Lung (tissue), 12 donors: ENCODE measurements around the gene AP5S1. TPM values are rescaled to one million over a fixed set of nuclear protein-coding genes. Genes with fewer than 3 reads are reported as not detected.

Source experiments
- ATAC-seq: fragments of 200-7000 bp; cut with Tn5 transposase; one replicate; pipeline ENCODE4 v1.9.1; 2020; ENCODE audit warnings: moderate number of reproducible peaks; ENCODE audit not compliant: insufficient read depth, low FRiP score
- DNase-seq, 3 donors: peaks; one replicate each; pipeline ENCODE4 v3.0.0-alpha.2; 2013 to 2017
- H3K27ac ChIP-seq, 2 donors: one replicate each; pipeline ENCODE4 v1.5.1; 2013; ENCODE audit warnings: mild to moderate bottlenecking in 2 of 2, moderate library complexity in 2 of 2, control low read depth in 1 of 2, inconsistent platforms in 1 of 2, low read depth in 1 of 2, low read length in 1 of 2
- H3K27me3 ChIP-seq, 3 donors: one replicate each; pipeline ENCODE4 v1.5.1; 2013; ENCODE audit warnings: low read length in 2 of 3; ENCODE audit not compliant: control insufficient read depth in 3 of 3, insufficient read depth in 3 of 3
- H3K36me3 ChIP-seq, 4 donors: one replicate each; pipeline ENCODE4 v1.5.1; 2013; ENCODE audit warnings: low read length in 4 of 4, mild to moderate bottlenecking in 1 of 4, moderate library complexity in 1 of 4; ENCODE audit not compliant: control insufficient read depth in 4 of 4, insufficient read depth in 4 of 4
- H3K4me1 ChIP-seq, 5 donors: one replicate each; pipeline ENCODE4 v1.5.1; 2013; ENCODE audit warnings: low read length in 5 of 5, mild to moderate bottlenecking in 2 of 5, moderate library complexity in 1 of 5; ENCODE audit not compliant: control insufficient read depth in 5 of 5, insufficient read depth in 5 of 5
- H3K4me3 ChIP-seq: one replicate; pipeline ENCODE4 v1.5.1; 2013; ENCODE audit warnings: mild to moderate bottlenecking, control low read depth, moderate library complexity
- H3K9ac ChIP-seq, 2 donors: one replicate each; pipeline ENCODE4 v1.5.1; 2013; ENCODE audit warnings: low read length in 2 of 2, control low read depth in 1 of 2; ENCODE audit not compliant: insufficient read depth in 1 of 2
- H3K9me3 ChIP-seq, 4 donors: one replicate each; pipeline ENCODE4 v1.5.1; 2013; ENCODE audit warnings: low read length in 3 of 4, mild to moderate bottlenecking in 1 of 4, moderate library complexity in 1 of 4; ENCODE audit not compliant: control insufficient read depth in 4 of 4, insufficient read depth in 3 of 4
- WGBS, 2 donors: extraction: QIAGEN DNeasy Blood & Tissue Kit; methylation state at CpG; one replicate each; pipeline ENCODE4 v1.1.7; 2013; 5-methylcytosine and 5-hydroxymethylcytosine counted together
- polyA plus RNA-seq, 2 donors: library from polyadenylated mRNA; stranded (reverse); fragments of 200-250 nt; gene quantifications; one replicate each; pipeline ENCODE4 v1.2.1, GENCODE V29; 2013
- total RNA-seq, 2 donors: library from RNA; depleted of rRNA in 1 of 2; stranded (reverse); fragments of >200 nt in 1 of 2; gene quantifications; one replicate each; pipeline ENCODE4 v1.2.1, GENCODE V29; 2014 to 2021
- TF ChIP-seq, protein P1 (sequence below): IDR thresholded peaks from 2 replicates; pipeline ENCODE4 v1.5.1; 2012; ENCODE audit warnings: mild to moderate bottlenecking; ENCODE audit errors: control extremely low read depth, extremely low read depth
- donor health status: control.
- donor health status: control.
- donor health status: Bipolar disorder and iron deficiency.
- donor health status: healthy.
- donor health status: DM: yes; HTN: yes; CAD: no.

The AP5S1 gene
- total and polyA plus RNA-seq, 4 donors, result 8.1 to 20.7 (median 11.9) TPM

DNA sequence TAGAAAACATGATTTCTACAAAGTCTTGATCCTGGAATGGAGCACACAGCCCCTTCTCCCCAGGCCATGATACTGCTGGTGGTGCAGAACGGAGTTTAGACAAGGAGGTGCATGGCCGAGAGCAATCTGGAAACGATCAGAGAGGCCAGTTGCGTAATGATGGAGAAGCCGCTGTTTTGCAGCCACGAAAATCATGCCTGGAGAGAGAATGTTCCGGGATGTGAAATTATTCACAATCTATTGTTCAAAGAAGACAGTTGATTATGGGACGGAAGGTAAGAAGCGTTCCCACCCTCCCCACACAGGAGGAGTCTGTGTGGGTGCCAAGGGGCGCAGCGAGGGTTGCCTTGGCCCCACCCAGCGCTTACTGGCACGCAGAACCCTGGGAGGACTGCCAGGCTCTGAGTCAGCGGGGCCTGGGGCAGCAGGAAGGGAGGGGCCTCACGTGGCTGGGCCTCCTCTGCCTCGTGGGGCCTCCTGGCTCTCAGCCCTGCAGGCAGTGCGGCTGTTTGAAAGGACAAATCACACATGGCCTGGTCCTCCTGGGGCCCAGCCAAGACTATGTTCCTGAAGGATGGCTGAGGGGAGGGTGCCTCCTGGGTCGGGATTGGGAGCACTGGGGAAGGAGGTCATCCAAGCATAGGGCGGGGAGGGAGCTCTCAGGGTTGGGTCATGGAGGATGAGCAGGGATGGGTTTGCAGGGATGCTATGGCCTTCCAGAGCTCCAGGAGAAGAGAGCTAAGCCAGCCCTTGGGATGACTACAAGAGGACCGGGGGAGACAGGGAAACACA lies 8.7 kb upstream of the AP5S1 start:
- 4 to 7% methylated on average over 20 of the region's 20 CpGs for WGBS, 2 donors
- peak overlapping the region; percentile 82 to 94 for H3K27ac ChIP-seq
- no peaks in the 10 kb centered on the region for H3K9me3 ChIP-seq
- no peaks in the 10 kb centered on the region for H3K27me3 ChIP-seq
- H3K9ac ChIP-seq, result peak overlapping the region in 1 of 2 donors; percentile 97
- DNase-seq (peak; percentile 99 to 100 (median 99)), ATAC-seq (peak; percentile 76)
- TF ChIP-seq, protein P1, sequence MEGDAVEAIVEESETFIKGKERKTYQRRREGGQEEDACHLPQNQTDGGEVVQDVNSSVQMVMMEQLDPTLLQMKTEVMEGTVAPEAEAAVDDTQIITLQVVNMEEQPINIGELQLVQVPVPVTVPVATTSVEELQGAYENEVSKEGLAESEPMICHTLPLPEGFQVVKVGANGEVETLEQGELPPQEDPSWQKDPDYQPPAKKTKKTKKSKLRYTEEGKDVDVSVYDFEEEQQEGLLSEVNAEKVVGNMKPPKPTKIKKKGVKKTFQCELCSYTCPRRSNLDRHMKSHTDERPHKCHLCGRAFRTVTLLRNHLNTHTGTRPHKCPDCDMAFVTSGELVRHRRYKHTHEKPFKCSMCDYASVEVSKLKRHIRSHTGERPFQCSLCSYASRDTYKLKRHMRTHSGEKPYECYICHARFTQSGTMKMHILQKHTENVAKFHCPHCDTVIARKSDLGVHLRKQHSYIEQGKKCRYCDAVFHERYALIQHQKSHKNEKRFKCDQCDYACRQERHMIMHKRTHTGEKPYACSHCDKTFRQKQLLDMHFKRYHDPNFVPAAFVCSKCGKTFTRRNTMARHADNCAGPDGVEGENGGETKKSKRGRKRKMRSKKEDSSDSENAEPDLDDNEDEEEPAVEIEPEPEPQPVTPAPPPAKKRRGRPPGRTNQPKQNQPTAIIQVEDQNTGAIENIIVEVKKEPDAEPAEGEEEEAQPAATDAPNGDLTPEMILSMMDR, result no peak
- no peaks in the 10 kb centered on the region for H3K36me3 ChIP-seq
- H3K4me3 ChIP-seq, result peak overlapping the region; percentile 37
- H3K4me1 ChIP-seq, result peaks cover 9 to 57% (median 25%) of the 10 kb centered on the region in 5 donors

DNA sequence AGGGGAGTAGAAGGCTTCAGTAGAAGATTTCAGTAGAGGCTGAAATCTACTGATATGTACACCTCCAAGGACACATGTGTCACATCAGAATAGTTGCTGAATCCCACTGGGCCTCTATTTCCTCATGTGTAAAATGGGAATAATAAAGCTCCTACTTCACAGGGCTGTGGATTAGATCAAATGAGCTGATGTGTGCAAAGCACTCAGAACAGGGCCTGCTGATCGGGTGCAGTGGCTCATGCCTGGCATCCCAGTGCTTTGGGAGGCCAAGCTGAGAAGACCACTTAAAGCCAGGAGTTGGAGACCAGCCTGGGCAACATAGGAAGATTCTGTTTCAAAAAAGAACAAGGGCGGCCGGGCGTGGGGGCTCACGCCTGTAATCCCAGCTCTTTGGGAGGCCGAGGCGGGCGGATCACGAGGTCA lies 8.1 kb upstream of the AP5S1 start:
- peak overlapping the region in 1 of 2 donors; percentile 20 for H3K9ac ChIP-seq
- H3K27me3 ChIP-seq, result no peaks in the 10 kb centered on the region
- H3K36me3 ChIP-seq, result no peaks in the 10 kb centered on the region
- H3K9me3 ChIP-seq, result no peaks in the 10 kb centered on the region
- H3K4me1 ChIP-seq, result peaks cover 9 to 51% (median 20%) of the 10 kb centered on the region in 5 donors
- ATAC-seq (no peak), DNase-seq (no peak)
- 88 to 90% methylated on average over 8 to 9 of the region's 9 CpGs for WGBS, 2 donors
- H3K4me3 ChIP-seq, result no peak overlapping the region
- peak overlapping the region; percentile 75 to 94 for H3K27ac ChIP-seq
- TF ChIP-seq, protein P1, result no peak

DNA sequence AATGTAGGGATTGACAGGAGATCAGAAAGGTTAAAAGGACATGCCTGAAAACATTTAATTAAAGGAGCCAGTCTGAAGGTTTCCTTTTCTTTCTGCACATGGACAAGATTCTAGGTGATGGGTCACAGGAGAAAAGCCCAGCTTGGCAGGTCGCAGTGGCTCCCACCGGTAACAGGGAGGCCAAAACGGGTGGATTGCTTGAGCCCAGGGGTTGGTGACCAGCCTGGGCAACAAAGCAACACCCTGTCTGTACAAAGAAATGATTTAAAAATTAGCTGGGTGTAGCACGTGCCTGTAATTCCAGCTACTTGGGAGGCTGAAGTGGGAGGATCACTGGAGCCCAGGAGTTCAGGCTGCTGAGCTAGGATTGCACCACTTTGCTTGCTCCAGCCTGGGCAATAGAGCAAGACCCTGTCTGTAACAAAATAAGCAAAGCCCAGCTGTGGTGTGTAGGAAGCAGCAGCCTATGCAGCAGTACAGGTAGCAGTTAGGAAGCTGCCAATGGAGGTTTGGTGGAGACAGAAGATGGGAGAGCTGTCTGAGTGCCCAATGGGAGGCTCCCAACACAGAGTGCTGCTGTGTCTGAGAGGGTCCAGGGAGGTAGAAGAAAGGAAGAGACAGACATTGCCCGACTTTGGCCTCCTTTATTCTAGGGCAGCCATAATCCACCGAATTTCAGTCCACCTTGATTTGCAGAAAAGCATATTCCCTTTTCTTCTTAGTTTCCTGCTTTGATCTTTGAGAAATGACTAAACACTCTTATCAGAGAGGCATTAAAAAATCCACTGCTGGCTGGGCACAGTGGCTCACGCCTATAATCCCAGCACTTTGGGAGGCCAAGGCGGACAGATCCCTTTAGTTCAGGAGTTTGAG lies 7.1 kb upstream of the AP5S1 start:
- Histone ChIP-seq H3K4me3 (no peak overlapping the region), H3K9me3 (no peaks in the 10 kb centered on the region), H3K27ac (peak overlapping the region in 1 of 2 donors; percentile 61), H3K4me1 (peaks cover 5 to 45% (median 15%) of the 10 kb centered on the region in 5 donors), H3K36me3 (no peaks in the 10 kb centered on the region), H3K27me3 (no peaks in the 10 kb centered on the region), H3K9ac (no peak overlapping the region)
- no peak for ATAC-seq
- no peak for DNase-seq
- WGBS, 2 donors, result 73 to 87% methylated on average over 8 of the region's 8 CpGs
- TF ChIP-seq, protein P1, result no peak
